ENCODE measurements around the gene TUBA1C. TPM values are rescaled to one million over a fixed set of nuclear protein-coding genes. Genes with fewer than 3 reads are reported as not detected.

The TUBA1C gene
- total and polyA plus RNA-seq, 9 of the 15 experiments (the other 6 are each of a cell fraction or from before 2014, with no cell fraction given), result 755 to 3,012 (median 914) TPM

- no peak for TF ChIP-seq ZBTB40 (IDR thresholded peaks at IDR 0.05)
- no peak for TF ChIP-seq ZBTB40 (CRISPR knock-in tag; IDR thresholded peaks at IDR 0.05)
- no peak for TF ChIP-seq HMG20A (CRISPR knock-in tag; conservative IDR thresholded peaks at IDR 0.05)
- TF ChIP-seq NFE2 (IDR thresholded peaks at IDR 0.05; ENCODE audit: low read depth), result 0 out of 2 replicates have a peak, but pooled peaks have one; percentile 39
- TF ChIP-seq FOSL1 (tag; conservative IDR thresholded peaks at IDR 0.05), result 0 out of 2 replicates have a peak, but pooled peaks have one; percentile 17
- no peak for TF ChIP-seq KDM1A (IDR thresholded peaks at IDR 0.05)
- TF ChIP-seq CBX2 (IDR thresholded peaks at IDR 0.05; ENCODE audit: insufficient read depth, low read length, poor library complexity, severe bottlenecking), result no peak
- TF ChIP-seq TFAP4 (CRISPR knock-in tag; IDR thresholded peaks at IDR 0.05; ENCODE audit: borderline replicate concordance), result no peak
- no peak for TF ChIP-seq ZNF311 (CRISPR knock-in tag; IDR thresholded peaks at IDR 0.05)
- no peak for TF ChIP-seq ASH1L (IDR thresholded peaks at IDR 0.05; ENCODE audit: borderline replicate concordance, low read depth, partially characterized antibody)
- no peak for TF ChIP-seq CREB1 (IDR thresholded peaks at IDR 0.05)
- no peak for TF ChIP-seq CREB1 (CRISPR knock-in tag; IDR thresholded peaks at IDR 0.05)
- TF ChIP-seq ZNF584 (CRISPR knock-in tag; IDR thresholded peaks at IDR 0.05; ENCODE audit: low read depth), result 0 out of 2 replicates have a peak, but pooled peaks have one; percentile 33
- no peak for TF ChIP-seq ZC3H4 (CRISPR knock-in tag; IDR thresholded peaks at IDR 0.05; ENCODE audit: borderline replicate concordance)
- no peak for TF ChIP-seq ZNF395 (CRISPR knock-in tag; IDR thresholded peaks at IDR 0.05)
- TF ChIP-seq FOXM1 (IDR thresholded peaks at IDR 0.05; ENCODE audit: low read depth), result no peak
- no peak for TF ChIP-seq FOXM1 (CRISPR knock-in tag; IDR thresholded peaks at IDR 0.05; ENCODE audit: low read depth)
Measured at GRCh38 chr12:49305762-49306510, 41.1 kb downstream of the TUBA1C start (continued).

All from K562 (cell line).